GM12872 (cell line): ENCODE results near the gene NAV2.

Experiments used
- CTCF ChIP-seq: IDR thresholded peaks from 3 replicates; pipeline ENCODE4 v1.5.1; 2011; ENCODE audit warnings: low read depth, mild to moderate bottlenecking, low read length, moderate library complexity; ENCODE audit not compliant: insufficient read depth

NAV2 gene

GRCh38 chr11:19766810-19767209 is 54.2 kb downstream of the NAV2 start:
- TF ChIP-seq CTCF: no peak

GRCh38 chr11:19767627-19768151 is 55.1 kb downstream of the NAV2 start:
- no peak for TF ChIP-seq CTCF

- TF ChIP-seq CTCF: no peak
Observed at GRCh38 chr11:19768197-19768596, 55.6 kb downstream of the NAV2 start.

GRCh38 chr11:19768815-19769214 is 56.2 kb downstream of the NAV2 start:
- no peak for TF ChIP-seq CTCF

- no peak for TF ChIP-seq CTCF
Observed at GRCh38 chr11:19769820-19770219, 57.2 kb downstream of the NAV2 start.

- TF ChIP-seq CTCF: no peak
Observed at GRCh38 chr11:19770277-19770676, 57.6 kb downstream of the NAV2 start.

- TF ChIP-seq CTCF: no peak
Observed at GRCh38 chr11:19771463-19771862, 58.8 kb downstream of the NAV2 start.
